ENCODE measurements around the gene IPO11. TPM values are rescaled to one million over a fixed set of nuclear protein-coding genes. Genes with fewer than 3 reads are reported as not detected.
"Not testable (repeated sequence)": the region's sequence is repeated elsewhere in the genome, so short reads cannot be mapped to it uniquely, and the experiment has no call there.

The IPO11 gene
- total RNA-seq, 1 experiment from 2014 or later: 36.6 TPM

DNA sequence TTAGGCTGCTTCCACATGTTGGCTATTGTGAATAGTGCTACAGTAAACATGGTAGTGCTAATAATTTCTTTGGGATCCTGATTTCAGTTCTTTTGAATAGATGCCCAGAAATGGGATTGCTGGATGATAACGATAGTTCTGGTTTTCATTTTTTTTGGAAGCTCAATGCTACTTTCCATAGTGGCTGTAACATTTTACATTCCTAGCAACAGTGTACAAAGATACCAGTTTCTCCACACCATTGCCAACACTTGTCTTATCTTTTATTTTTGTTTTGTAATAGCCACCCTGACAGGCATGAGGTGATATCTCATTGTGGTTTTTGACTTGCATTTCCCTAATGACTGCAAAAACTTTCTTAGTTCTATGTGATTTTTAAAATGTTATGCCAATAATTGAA lies 97.2 kb downstream of the IPO11 start:
- Mint-ChIP-seq H3K4me3 (ENCODE audit: unreplicated experiment) (no peak overlapping the region), H3K4me1 (ENCODE audit: insufficient read depth, unreplicated experiment) (no peaks in the 10 kb centered on the region), H3K36me3 (ENCODE audit: insufficient read depth, unreplicated experiment) (peaks cover 13% of the 10 kb centered on the region), H3K27me3 (ENCODE audit: insufficient read depth, unreplicated experiment) (no peaks in the 10 kb centered on the region), H3K9me3 (ENCODE audit: unreplicated experiment) (peaks cover 5% of the 10 kb centered on the region), H3K27ac (ENCODE audit: low read depth, unreplicated experiment) (no peak overlapping the region)
- ChIA-PET CTCF (no interaction called here), POLR2A (no interaction called here)
- no peak for TF ChIP-seq CTCF (IDR thresholded peaks at IDR 0.05; ENCODE audit: unreplicated experiment)
- no TSS peak for BruUV-seq (replicated peaks)
- intact Hi-C loops (cut with micrococcal nuclease): no loop called here
- DNase-seq (ENCODE audit: unreplicated experiment): no peak

DNA sequence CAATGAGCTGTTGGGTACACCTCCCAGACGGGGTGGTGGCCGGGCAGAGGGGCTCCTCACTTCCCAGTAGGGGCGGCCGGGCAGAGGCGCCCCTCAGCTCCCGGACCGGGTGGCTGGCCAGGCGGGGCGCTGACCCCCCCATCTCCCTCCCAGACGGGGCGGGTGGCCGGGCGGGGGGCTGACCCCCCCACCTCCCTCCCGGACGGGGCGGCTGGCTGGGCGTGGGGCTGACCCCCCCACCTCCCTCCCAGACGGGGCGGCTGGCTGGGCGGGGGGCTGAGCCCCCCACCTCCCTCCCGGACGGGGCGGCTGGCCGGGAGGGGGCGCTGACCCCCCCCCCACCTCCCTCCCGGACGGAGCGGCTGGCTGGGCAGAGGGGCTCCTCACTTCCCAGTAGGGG lies 100.5 kb downstream of the IPO11 start:
- H3K27me3 Mint-ChIP-seq (ENCODE audit: insufficient read depth, unreplicated experiment); intact Hi-C loops (cut with micrococcal nuclease); CTCF ChIA-PET; H3K9me3 Mint-ChIP-seq (ENCODE audit: unreplicated experiment); H3K27ac Mint-ChIP-seq (ENCODE audit: low read depth, unreplicated experiment); POLR2A ChIA-PET; H3K4me3 Mint-ChIP-seq (ENCODE audit: unreplicated experiment); H3K4me1 Mint-ChIP-seq (ENCODE audit: insufficient read depth, unreplicated experiment); BruUV-seq (replicated peaks); DNase-seq (ENCODE audit: unreplicated experiment): not testable (repeated sequence)
- H3K36me3 Mint-ChIP-seq (ENCODE audit: insufficient read depth, unreplicated experiment): peaks cover 41% of the 10 kb centered on the region

DNA sequence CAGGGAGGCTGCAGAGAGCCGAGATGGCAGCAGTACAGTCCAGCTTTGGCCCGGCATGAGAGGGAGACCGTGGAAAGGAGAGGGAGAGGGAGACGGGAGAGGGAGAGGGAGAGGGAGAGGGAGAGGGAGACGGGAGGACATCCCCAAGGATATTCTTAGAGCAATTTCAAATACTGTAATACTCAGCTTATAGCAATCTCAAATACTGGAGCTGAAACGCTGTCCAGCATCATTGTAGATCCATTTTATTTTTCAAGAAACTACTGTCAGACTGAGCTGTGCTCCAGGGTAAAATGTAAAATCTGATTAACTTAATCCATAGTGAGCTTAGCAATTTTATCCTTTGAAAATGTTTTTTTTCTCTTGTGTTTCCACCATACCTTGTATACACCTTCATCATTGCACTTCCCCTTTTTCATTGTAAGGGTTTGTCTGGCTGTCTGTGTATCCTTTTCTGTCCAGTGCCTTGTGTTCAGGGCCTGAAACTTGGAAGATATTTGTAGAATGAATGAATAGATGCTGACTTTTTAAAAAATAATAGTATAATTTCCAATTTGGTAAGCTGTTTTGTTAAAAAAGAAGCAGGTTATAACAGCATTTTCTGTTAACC lies 102.1 kb downstream of the IPO11 start:
- no TSS peak for BruUV-seq (replicated peaks)
- no peak overlapping the region for H3K27ac Mint-ChIP-seq (ENCODE audit: low read depth, unreplicated experiment)
- no peak for DNase-seq (ENCODE audit: unreplicated experiment)
- intact Hi-C loops (cut with micrococcal nuclease): no loop called here
- H3K9me3 Mint-ChIP-seq (ENCODE audit: unreplicated experiment): no peaks in the 10 kb centered on the region
- H3K4me3 Mint-ChIP-seq (ENCODE audit: unreplicated experiment): no peak overlapping the region
- no peaks in the 10 kb centered on the region for H3K27me3 Mint-ChIP-seq (ENCODE audit: insufficient read depth, unreplicated experiment)
- TF ChIP-seq CTCF (IDR thresholded peaks at IDR 0.05; ENCODE audit: unreplicated experiment): no peak
- H3K36me3 Mint-ChIP-seq (ENCODE audit: insufficient read depth, unreplicated experiment): peaks cover 42% of the 10 kb centered on the region
- CTCF ChIA-PET: interaction anchor here (0.6 kb wide), 1 partner anchor 612 kb away, joined by 4 read pairs; no protein-coding TSS in a partner anchor
- POLR2A ChIA-PET: interaction anchor here (1.4 kb wide), 1 partner anchor 14 kb away, joined by 4 read pairs; no protein-coding TSS in a partner anchor
- H3K4me1 Mint-ChIP-seq (ENCODE audit: insufficient read depth, unreplicated experiment): no peaks in the 10 kb centered on the region

DNA sequence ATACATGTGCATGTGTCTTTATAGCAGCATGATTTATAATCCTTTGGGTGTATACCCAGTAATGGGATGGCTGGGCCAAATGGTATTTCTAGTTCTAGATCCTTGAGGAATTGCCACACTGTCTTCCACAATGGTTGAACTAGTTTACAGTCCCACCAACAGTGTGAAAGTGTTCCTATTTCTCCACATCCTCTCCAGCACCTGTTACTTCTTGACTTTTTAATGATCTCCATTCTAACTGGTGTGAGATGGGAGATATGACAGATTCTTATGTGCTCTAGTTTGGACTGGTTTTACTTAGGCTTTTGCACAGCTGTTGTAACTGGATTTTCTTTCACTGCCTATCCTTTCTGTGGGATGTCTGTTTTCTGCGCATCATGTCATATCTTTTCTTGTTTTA lies 108.2 kb downstream of the IPO11 start:
- peaks cover 15% of the 10 kb centered on the region for H3K4me1 Mint-ChIP-seq (ENCODE audit: insufficient read depth, unreplicated experiment)
- peaks cover 54% of the 10 kb centered on the region for H3K36me3 Mint-ChIP-seq (ENCODE audit: insufficient read depth, unreplicated experiment)
- H3K9me3 Mint-ChIP-seq (ENCODE audit: unreplicated experiment); BruUV-seq (replicated peaks); H3K27ac Mint-ChIP-seq (ENCODE audit: low read depth, unreplicated experiment); POLR2A ChIA-PET; H3K27me3 Mint-ChIP-seq (ENCODE audit: insufficient read depth, unreplicated experiment); DNase-seq (ENCODE audit: unreplicated experiment); CTCF ChIA-PET; H3K4me3 Mint-ChIP-seq (ENCODE audit: unreplicated experiment); intact Hi-C loops (cut with micrococcal nuclease): not testable (repeated sequence)

- BruUV-seq (replicated peaks): no TSS peak
- H3K9me3 Mint-ChIP-seq (ENCODE audit: unreplicated experiment): no peaks in the 10 kb centered on the region
- POLR2A ChIA-PET: no interaction called here
- peaks cover 15% of the 10 kb centered on the region for H3K4me1 Mint-ChIP-seq (ENCODE audit: insufficient read depth, unreplicated experiment)
- DNase-seq (ENCODE audit: unreplicated experiment): no peak
- no peak for TF ChIP-seq CTCF (IDR thresholded peaks at IDR 0.05; ENCODE audit: unreplicated experiment)
- H3K36me3 Mint-ChIP-seq (ENCODE audit: insufficient read depth, unreplicated experiment): peaks cover 49% of the 10 kb centered on the region
- peak overlapping the region; percentile 3 for H3K27ac Mint-ChIP-seq (ENCODE audit: low read depth, unreplicated experiment)
- CTCF ChIA-PET: no interaction called here
- intact Hi-C loops (cut with micrococcal nuclease): no loop called here
- H3K4me3 Mint-ChIP-seq (ENCODE audit: unreplicated experiment): no peak overlapping the region
- H3K27me3 Mint-ChIP-seq (ENCODE audit: insufficient read depth, unreplicated experiment): no peaks in the 10 kb centered on the region
Observed at GRCh38 chr5:62521319-62521718, 108.8 kb downstream of the IPO11 start.

All from MCF 10A (cell line).